GM12873 (cell line): ENCODE results near the gene RNF13.

Experiments
- CTCF ChIP-seq: IDR thresholded peaks from 2 replicates; pipeline ENCODE4 v1.5.1; 2012; ENCODE audit warnings: low read depth, mild to moderate bottlenecking, moderate library complexity, low read length, control low read depth; ENCODE audit not compliant: insufficient read depth; ENCODE audit errors: missing control alignments

The RNF13 gene

GRCh38 chr3:149983628-149984027, 170.6 kb downstream of the RNF13 start:
- TF ChIP-seq CTCF, result no peak

GRCh38 chr3:149989307-149989706, 176.3 kb downstream of the RNF13 start:
- TF ChIP-seq CTCF, result no peak

DNA sequence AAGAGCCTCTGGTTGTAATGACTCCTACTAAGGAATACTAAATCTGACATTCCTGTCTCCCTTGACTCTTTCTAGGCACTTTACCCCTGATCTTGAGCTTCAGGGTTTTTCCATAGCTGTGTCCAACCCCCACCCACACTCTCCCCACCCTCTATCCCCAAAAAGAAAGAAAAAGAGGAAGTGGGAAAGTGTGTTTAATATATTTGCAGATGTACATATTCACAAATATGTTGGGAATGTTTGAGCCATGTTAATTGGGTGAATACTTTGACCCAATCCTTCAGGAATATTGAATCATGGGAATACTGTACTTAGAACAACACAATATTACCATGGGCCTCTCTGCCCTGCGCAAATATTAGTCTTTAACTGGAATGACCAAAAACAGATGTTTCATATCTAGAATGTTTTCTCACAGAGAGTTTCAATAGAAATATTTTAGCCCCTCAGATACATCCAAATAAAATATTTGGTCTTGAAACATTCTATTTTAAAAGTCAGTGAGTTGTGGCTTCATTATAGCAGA, 177.5 kb downstream of the RNF13 start:
- TF ChIP-seq CTCF, result no peak

GRCh38 chr3:149992416-149993058, 179.5 kb downstream of the RNF13 start:
- no peak for TF ChIP-seq CTCF

DNA sequence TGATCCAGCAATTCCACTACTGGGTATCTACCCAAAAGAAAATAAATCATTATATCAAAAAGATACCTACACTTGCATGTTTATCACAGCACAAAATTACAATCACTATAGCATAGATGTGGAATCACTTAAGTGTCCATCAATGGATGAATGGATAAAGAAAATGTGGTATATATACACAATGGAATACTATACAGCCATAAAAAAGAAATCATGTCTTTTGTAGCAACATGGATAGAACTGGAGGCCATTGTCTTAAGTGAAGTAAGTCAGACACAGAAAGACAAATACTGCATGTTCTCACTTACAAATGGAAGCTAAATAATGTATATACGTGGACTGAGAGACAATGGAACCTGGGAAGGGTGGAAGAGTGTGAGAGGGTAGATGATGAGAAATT, 185.9 kb downstream of the RNF13 start:
- TF ChIP-seq CTCF, result no peak

DNA sequence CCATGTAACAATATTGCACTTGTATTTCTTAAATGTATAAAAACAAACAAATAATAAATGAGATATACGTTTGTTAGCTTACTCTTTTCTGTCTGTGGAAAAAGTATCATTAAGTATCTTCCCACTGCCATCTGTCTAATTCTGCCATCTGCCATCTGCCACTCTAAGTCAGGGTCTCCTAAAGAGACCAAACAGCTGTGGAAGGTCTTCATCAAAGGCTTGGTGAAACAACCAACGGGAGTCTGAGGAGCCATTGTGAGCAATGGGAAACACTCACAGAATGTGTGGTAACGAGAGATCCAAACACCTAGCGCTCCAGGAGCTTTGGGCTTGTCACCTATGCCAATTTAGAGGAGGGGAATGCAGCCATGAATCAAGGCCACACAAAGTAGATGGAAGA, 186.4 kb downstream of the RNF13 start:
- no peak for TF ChIP-seq CTCF

- TF ChIP-seq CTCF, result no peak
Observed at GRCh38 chr3:150000641-150001040, 187.6 kb downstream of the RNF13 start.
